T-helper 1 cell (primary cell): ENCODE measurements around the gene ARL17A.
"Not testable (repeated sequence)": the region's sequence is repeated elsewhere in the genome, so short reads cannot be mapped to it uniquely, and the experiment has no call there.

Source experiments
- DNase-seq, 5 donors: peaks; one replicate each; pipeline ENCODE4 v3.0.0-alpha.2; 2012 to 2020
- total RNA-seq, 4 donors: gene quantifications; one replicate each; lab custom pipeline; 2026; lab: John Stamatoyannopoulos, UW

The ARL17A gene
- 8.1 to 20.6 (median 16.1) reads per million in 4 donors for total RNA-seq

GRCh38 chr17:46579083-46580075 lies at the start of gene ARL17A:
ARL17A (minus strand) TSS chr17:46579691; CDS start chr17:46576322, 3,369 bp downstream.
- DNase-seq: peak in 4 of 5 donors; percentile 63 to 75 (median 71)

DNA sequence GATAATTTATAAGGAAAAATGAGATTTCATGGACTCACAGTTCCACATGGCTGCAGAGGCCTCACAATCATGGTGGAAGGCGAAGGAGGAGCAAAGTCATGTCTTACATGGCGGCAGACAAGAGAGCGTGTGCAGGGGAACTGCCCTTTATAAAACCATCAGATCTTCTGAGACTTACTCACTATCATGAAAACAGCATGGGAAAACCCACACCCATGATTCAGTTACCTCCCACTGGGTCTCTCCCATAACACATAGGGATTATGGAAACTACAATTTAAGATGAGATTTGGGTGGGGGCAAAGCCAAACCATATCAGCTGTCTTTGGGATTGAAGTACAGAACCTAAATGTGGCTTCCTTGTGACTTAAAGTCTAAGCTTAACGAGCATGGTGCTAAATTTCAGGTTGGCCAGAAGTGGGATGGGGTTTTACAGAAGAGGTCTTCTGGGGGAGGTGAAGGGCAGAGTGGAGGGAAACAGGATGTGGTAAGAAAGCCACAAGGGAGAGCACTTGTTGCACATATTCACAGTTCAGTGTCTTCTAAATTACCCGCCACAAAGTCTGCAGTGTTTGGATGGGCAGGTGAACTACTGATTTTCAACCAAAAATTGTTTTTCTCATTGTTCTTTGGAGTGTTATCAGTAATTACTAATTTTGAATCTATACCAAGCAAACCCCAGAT lies 49.4 kb upstream of the ARL17A start:
- not testable (repeated sequence) for DNase-seq

GRCh38 chr17:46627452-46627851 lies 48.0 kb upstream of the ARL17A start:
- DNase-seq: not testable (repeated sequence)

DNA sequence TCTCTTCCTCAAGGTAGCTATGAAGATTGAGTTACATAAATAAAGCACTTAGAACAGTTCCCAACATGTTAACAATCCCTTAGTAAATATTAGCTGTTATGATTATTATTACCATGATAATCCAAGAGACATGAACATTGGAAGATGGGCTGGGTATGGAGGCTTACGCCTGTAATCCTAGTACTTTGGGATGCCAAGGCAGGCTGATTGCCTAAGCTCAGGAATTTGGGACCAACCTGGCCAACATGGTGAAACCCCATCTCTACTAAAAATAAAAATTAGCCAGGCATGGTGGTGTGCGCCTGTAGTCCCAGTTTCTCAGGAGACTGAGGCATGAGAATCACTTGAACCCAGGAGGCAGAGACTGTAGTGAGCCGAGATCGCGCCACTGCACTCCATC lies 45.2 kb upstream of the ARL17A start:
- not testable (repeated sequence) for DNase-seq

- not testable (repeated sequence) for DNase-seq
Measured at GRCh38 chr17:46623790-46624189, 44.3 kb upstream of the ARL17A start.

GRCh38 chr17:46618975-46619374 lies 39.5 kb upstream of the ARL17A start:
- not testable (repeated sequence) for DNase-seq

- not testable (repeated sequence) for DNase-seq
Measured at GRCh38 chr17:46617121-46617520, 37.6 kb upstream of the ARL17A start.

GRCh38 chr17:46613876-46614275 lies 34.4 kb upstream of the ARL17A start:
- not testable (repeated sequence) for DNase-seq

DNA sequence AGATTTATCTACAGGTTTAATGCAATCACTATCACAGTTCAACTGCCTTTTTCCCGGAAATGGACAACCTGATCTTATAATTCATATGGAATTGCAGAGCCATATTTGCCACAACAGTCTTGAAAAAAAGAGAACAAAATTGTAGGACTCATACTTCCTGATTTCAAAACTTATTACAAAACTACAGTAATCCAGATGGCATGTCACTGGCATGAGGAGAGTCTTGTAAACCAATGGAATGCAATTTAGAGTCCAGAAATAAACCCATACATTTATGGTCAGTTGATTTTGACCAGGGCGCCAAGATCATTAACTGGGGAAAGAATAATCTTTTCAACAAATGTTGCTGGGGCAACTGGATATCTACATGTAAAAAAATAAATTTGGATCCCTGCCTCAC lies 31.8 kb upstream of the ARL17A start:
- DNase-seq: not testable (repeated sequence)

DNA sequence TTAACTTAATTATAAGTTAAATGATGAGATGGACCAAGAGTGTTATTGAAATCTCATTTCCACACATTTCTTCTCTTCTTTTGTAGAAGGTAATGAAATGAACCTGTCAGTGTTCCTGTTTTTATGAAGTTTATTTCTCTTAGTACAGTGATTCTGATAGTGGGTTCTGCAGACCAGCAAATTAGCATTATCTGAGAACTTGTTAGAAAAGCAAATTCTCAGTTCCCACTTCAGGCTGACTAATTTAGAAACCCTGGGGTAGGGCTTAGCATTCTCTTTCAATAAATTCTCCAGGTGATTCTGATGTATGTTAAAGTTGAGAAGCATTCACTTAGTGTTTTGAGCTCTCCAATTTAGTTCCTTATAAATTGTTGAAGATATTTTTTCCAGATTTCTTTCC lies 23.6 kb upstream of the ARL17A start:
- DNase-seq: not testable (repeated sequence)

DNA sequence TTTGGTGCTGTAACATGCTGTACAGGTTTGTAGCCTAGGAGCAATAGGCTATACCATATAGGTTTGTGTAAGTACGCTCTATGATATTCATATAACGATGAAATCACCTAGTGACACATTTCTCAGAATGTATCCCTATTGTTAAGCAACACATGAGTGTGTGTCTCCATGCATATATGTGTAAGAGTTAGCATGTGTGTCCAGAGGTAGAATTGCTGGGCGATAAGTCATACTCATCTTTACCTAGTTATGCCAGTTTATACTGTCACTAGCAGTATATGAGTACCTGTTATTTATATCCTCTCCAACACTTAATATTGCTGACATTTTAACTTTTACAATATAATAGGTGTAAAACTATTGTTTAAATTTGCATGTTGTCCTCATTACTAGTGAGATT lies 21.3 kb upstream of the ARL17A start:
- DNase-seq: not testable (repeated sequence)

GRCh38 chr17:46598344-46598931 lies 18.9 kb upstream of the ARL17A start:
- DNase-seq: not testable (repeated sequence)

- not testable (repeated sequence) for DNase-seq
Measured at GRCh38 chr17:46591332-46591731, 11.8 kb upstream of the ARL17A start.

- not testable (repeated sequence) for DNase-seq
Measured at GRCh38 chr17:46590157-46591146, 11.0 kb upstream of the ARL17A start, which contains the start of gene NSF. NSF (plus strand) TSS chr17:46590669; CDS start chr17:46590776, 107 bp downstream.

DNA sequence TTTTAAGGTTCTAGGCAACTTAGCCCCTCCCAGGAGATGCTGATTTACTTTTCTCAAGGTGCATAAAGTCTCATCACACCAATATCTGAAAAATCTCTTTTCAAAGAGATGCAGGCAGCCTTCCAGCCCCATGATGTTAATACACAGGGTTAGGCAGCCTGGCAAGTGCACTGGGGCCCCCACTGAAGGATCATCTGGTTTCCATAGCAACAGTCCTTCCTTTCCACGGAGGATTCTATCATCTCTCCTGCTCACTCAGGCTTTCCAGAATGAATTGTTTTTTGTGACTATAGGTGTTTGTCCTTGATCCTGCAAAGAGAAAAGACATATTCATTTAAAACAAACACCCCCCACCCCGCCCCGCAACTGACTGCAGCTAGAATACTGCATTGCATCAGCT lies 6.0 kb upstream of the ARL17A start:
- DNase-seq: not testable (repeated sequence)

DNA sequence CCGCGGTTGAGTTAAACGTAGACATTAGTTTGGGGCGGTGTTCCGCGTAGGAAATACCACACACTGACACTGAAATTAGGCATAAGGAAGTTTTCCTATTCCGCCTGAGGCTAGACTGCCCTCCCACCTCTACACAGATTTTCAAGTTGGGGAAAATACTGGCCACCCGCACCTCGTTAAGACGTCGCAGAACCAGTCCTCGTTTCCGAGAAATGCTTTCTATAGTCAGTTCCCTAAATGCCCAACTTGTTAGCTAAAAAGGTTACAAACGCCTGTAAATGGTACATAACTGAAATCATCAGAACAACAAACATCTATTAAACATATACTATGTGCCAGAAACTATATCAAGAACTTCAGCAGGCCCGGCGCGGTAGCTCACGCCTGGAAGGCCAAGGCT lies 591 bp upstream of the ARL17A start:
- not testable (repeated sequence) for DNase-seq

DNA sequence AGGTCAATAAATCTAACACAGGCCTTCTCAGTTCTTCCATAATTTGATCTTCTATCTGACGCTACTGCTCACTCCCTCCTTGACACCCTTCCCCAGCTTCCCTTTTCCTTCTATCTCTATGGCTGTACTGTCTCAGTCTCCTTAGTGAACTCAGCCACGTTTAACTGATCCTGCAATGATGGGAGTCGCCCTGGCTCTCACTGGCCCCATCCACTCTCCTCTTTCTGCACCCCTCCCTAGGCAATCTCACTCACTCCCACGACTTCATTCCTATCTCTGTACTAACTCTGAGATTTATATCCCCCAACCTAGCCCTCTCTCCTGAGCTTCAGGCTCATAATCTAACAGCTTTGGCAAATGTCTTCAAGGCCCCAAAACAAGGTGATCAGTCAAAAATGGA lies 7.7 kb downstream of the ARL17A start:
- not testable (repeated sequence) for DNase-seq

- DNase-seq: not testable (repeated sequence)
Measured at GRCh38 chr17:46566980-46567379, 12.5 kb downstream of the ARL17A start.

- not testable (repeated sequence) for DNase-seq
Measured at GRCh38 chr17:46566284-46566683, 13.2 kb downstream of the ARL17A start.

GRCh38 chr17:46560048-46560447 lies 19.4 kb downstream of the ARL17A start:
- not testable (repeated sequence) for DNase-seq

GRCh38 chr17:46559155-46559554 lies 20.3 kb downstream of the ARL17A start:
- not testable (repeated sequence) for DNase-seq
